ENCODE data around the gene GNB3. TPM values are rescaled to one million over a fixed set of nuclear protein-coding genes. Genes with fewer than 3 reads are reported as not detected.

Gene GNB3
- total and polyA plus RNA-seq, 5 donors from 2014 or later = not detected

DNA sequence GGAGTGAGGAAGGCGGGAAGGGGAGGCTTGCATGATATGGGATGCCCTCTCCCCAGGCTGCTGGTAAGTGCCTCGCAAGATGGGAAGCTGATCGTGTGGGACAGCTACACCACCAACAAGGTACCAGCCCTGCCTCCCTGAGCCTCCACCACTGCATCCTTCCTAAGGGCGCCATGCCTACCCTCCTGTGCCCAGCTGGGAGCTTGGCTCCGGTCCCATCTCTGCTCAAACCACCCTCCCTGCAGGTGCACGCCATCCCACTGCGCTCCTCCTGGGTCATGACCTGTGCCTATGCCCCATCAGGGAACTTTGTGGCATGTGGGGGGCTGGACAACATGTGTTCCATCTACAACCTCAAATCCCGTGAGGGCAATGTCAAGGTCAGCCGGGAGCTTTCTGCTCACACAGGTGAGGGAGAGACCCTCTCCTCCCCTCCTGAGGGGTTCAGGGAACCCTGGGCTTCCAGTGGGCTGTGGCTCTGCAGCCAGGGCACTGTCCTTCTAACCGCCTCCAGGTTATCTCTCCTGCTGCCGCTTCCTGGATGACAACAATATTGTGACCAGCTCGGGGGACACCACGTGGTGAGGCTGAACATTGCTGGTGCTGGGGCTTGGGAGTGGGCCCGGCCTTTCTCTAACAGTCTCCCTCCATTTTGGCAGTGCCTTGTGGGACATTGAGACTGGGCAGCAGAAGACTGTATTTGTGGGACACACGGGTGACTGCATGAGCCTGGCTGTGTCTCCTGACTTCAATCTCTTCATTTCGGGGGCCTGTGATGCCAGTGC, 2.6 kb downstream of the GNB3 start:
- no peaks in the 10 kb centered on the region for H3K36me3 Mint-ChIP-seq
- Histone ChIP-seq H3K4me3 (ENCODE audit: low read depth, low read length) (no peak overlapping the region), H3K9me3 (ENCODE audit: control insufficient read depth in 2 of 2, low read length in 2 of 2) (no peaks in the 10 kb centered on the region), H3K4me1 (ENCODE audit: control insufficient read depth, insufficient read depth, low read length, poor library complexity, severe bottlenecking) (no peaks in the 10 kb centered on the region), H3K27ac (ENCODE audit: insufficient read depth, low read length, poor library complexity, severe bottlenecking) (no peak overlapping the region), H3K27me3 (ENCODE audit: control insufficient read depth, insufficient read depth, low read length) (no peaks in the 10 kb centered on the region), H3K36me3 (ENCODE audit: control insufficient read depth, insufficient read depth, low read length) (no peaks in the 10 kb centered on the region)
- ATAC-seq (ENCODE audit: low read depth in 2 of 2) (no peak), DNase-seq (no peak)
- no peak overlapping the region for H3K4me3 Mint-ChIP-seq
- H3K27me3 Mint-ChIP-seq = no peaks in the 10 kb centered on the region
- peak overlapping the region in 1 of 3 donors; percentile 87 for H3K27ac Mint-ChIP-seq
- H3K4me1 Mint-ChIP-seq = no peaks in the 10 kb centered on the region
- no peaks in the 10 kb centered on the region for H3K9me3 Mint-ChIP-seq

- Mint-ChIP-seq H3K27ac (no peak overlapping the region), H3K4me3 (no peak overlapping the region)
Observed at GRCh38 chr12:6845395-6845794, 4.7 kb downstream of the GNB3 start.

GRCh38 chr12:6846316-6846869, 5.7 kb downstream of the GNB3 start:
- Histone ChIP-seq H3K36me3 (ENCODE audit: control insufficient read depth, insufficient read depth, low read length) (no peaks in the 10 kb centered on the region), H3K4me1 (ENCODE audit: control insufficient read depth, insufficient read depth, low read length, poor library complexity, severe bottlenecking) (peaks cover 6% of the 10 kb centered on the region), H3K9me3 (ENCODE audit: control insufficient read depth in 2 of 2, low read length in 2 of 2) (no peaks in the 10 kb centered on the region), H3K4me3 (ENCODE audit: low read depth, low read length) (no peak overlapping the region), H3K27ac (ENCODE audit: insufficient read depth, low read length, poor library complexity, severe bottlenecking) (no peak overlapping the region), H3K27me3 (ENCODE audit: control insufficient read depth, insufficient read depth, low read length) (no peaks in the 10 kb centered on the region)
- Mint-ChIP-seq H3K36me3 (no peaks in the 10 kb centered on the region), H3K4me3 (no peak overlapping the region), H3K27me3 (no peaks in the 10 kb centered on the region), H3K4me1 (peaks cover 0 to 12% (median 4%) of the 10 kb centered on the region in 4 donors), H3K27ac (no peak overlapping the region), H3K9me3 (no peaks in the 10 kb centered on the region)
- no peak for ATAC-seq (ENCODE audit: low read depth in 2 of 2)
- no peak for DNase-seq

More at GRCh38 chr12:6845395-6845794, 4.7 kb downstream of the GNB3 start:
- no peaks in the 10 kb centered on the region for H3K27me3 Mint-ChIP-seq
- H3K4me1 Mint-ChIP-seq = peaks cover 0 to 6% (median 0%) of the 10 kb centered on the region in 4 donors
- H3K9me3 Mint-ChIP-seq = no peaks in the 10 kb centered on the region
- H3K36me3 Mint-ChIP-seq = no peaks in the 10 kb centered on the region
- no peaks in the 10 kb centered on the region for H3K9me3 ChIP-seq (ENCODE audit: control insufficient read depth in 2 of 2, low read length in 2 of 2)
- no peak overlapping the region for H3K27ac ChIP-seq (ENCODE audit: insufficient read depth, low read length, poor library complexity, severe bottlenecking)
- ATAC-seq (ENCODE audit: low read depth in 2 of 2) (peak in 1 of 2 donors; percentile 26), DNase-seq (no peak)
- H3K4me1 ChIP-seq (ENCODE audit: control insufficient read depth, insufficient read depth, low read length, poor library complexity, severe bottlenecking) = no peaks in the 10 kb centered on the region
- H3K27me3 ChIP-seq (ENCODE audit: control insufficient read depth, insufficient read depth, low read length) = no peaks in the 10 kb centered on the region
- H3K36me3 ChIP-seq (ENCODE audit: control insufficient read depth, insufficient read depth, low read length) = no peaks in the 10 kb centered on the region
- H3K4me3 ChIP-seq (ENCODE audit: low read depth, low read length) = no peak overlapping the region

GRCh38 chr12:6847676-6848075, 7.0 kb downstream of the GNB3 start:
- no peak for DNase-seq
- H3K4me1 ChIP-seq (ENCODE audit: control insufficient read depth, insufficient read depth, low read length, poor library complexity, severe bottlenecking) = peaks cover 7% of the 10 kb centered on the region
- no peaks in the 10 kb centered on the region for H3K36me3 Mint-ChIP-seq
- peak overlapping the region in 2 of 3 donors; percentile 13 to 66 for H3K27ac Mint-ChIP-seq
- no peaks in the 10 kb centered on the region for H3K27me3 Mint-ChIP-seq
- H3K9me3 Mint-ChIP-seq = no peaks in the 10 kb centered on the region
- no peak overlapping the region for H3K4me3 ChIP-seq (ENCODE audit: low read depth, low read length)
- H3K9me3 ChIP-seq (ENCODE audit: control insufficient read depth in 2 of 2, low read length in 2 of 2) = no peaks in the 10 kb centered on the region
- H3K36me3 ChIP-seq (ENCODE audit: control insufficient read depth, insufficient read depth, low read length) = no peaks in the 10 kb centered on the region
- no peak for ATAC-seq (ENCODE audit: low read depth in 2 of 2)
- H3K27me3 ChIP-seq (ENCODE audit: control insufficient read depth, insufficient read depth, low read length) = no peaks in the 10 kb centered on the region
- peak overlapping the region in 1 of 4 donors; percentile 24 for H3K4me3 Mint-ChIP-seq
- H3K4me1 Mint-ChIP-seq = peaks cover 0 to 15% (median 4%) of the 10 kb centered on the region in 4 donors
- no peak overlapping the region for H3K27ac ChIP-seq (ENCODE audit: insufficient read depth, low read length, poor library complexity, severe bottlenecking)

- H3K4me3 Mint-ChIP-seq = peak overlapping the region in 1 of 4 donors; percentile 13
- Histone ChIP-seq H3K4me3 (ENCODE audit: low read depth, low read length) (no peak overlapping the region), H3K9me3 (ENCODE audit: control insufficient read depth in 2 of 2, low read length in 2 of 2) (no peaks in the 10 kb centered on the region), H3K27me3 (ENCODE audit: control insufficient read depth, insufficient read depth, low read length) (no peaks in the 10 kb centered on the region), H3K4me1 (ENCODE audit: control insufficient read depth, insufficient read depth, low read length, poor library complexity, severe bottlenecking) (peaks cover 22% of the 10 kb centered on the region), H3K36me3 (ENCODE audit: control insufficient read depth, insufficient read depth, low read length) (no peaks in the 10 kb centered on the region), H3K27ac (ENCODE audit: insufficient read depth, low read length, poor library complexity, severe bottlenecking) (no peak overlapping the region)
- no peaks in the 10 kb centered on the region for H3K27me3 Mint-ChIP-seq
- peaks cover 4% of the 10 kb centered on the region for H3K36me3 Mint-ChIP-seq
- no peak overlapping the region for H3K27ac Mint-ChIP-seq
- DNase-seq = no peak
- H3K4me1 Mint-ChIP-seq = peaks cover 0 to 31% (median 14%) of the 10 kb centered on the region in 4 donors
- no peak for ATAC-seq (ENCODE audit: low read depth in 2 of 2)
- no peaks in the 10 kb centered on the region for H3K9me3 Mint-ChIP-seq
Observed at GRCh38 chr12:6849427-6849826, 8.7 kb downstream of the GNB3 start.

- Mint-ChIP-seq H3K4me1 (peaks cover 0 to 38% (median 14%) of the 10 kb centered on the region in 4 donors), H3K9me3 (no peaks in the 10 kb centered on the region), H3K36me3 (peaks cover 4% of the 10 kb centered on the region), H3K27me3 (no peaks in the 10 kb centered on the region), H3K27ac (peak overlapping the region in 1 of 3 donors; percentile 39), H3K4me3 (peak overlapping the region in 3 of 4 donors; percentile 33 to 68 (median 46))
- no peak overlapping the region for H3K27ac ChIP-seq (ENCODE audit: insufficient read depth, low read length, poor library complexity, severe bottlenecking)
- DNase-seq = no peak
- no peak overlapping the region for H3K4me3 ChIP-seq (ENCODE audit: low read depth, low read length)
- H3K4me1 ChIP-seq (ENCODE audit: control insufficient read depth, insufficient read depth, low read length, poor library complexity, severe bottlenecking) = peaks cover 22% of the 10 kb centered on the region
- H3K9me3 ChIP-seq (ENCODE audit: control insufficient read depth in 2 of 2, low read length in 2 of 2) = no peaks in the 10 kb centered on the region
- H3K36me3 ChIP-seq (ENCODE audit: control insufficient read depth, insufficient read depth, low read length) = no peaks in the 10 kb centered on the region
- H3K27me3 ChIP-seq (ENCODE audit: control insufficient read depth, insufficient read depth, low read length) = no peaks in the 10 kb centered on the region
- no peak for ATAC-seq (ENCODE audit: low read depth in 2 of 2)
Observed at GRCh38 chr12:6849976-6850560, 9.3 kb downstream of the GNB3 start.

GRCh38 chr12:6850796-6851152, 10.0 kb downstream of the GNB3 start:
- peak overlapping the region in 1 of 3 donors; percentile 100 for H3K27ac Mint-ChIP-seq
- Histone ChIP-seq H3K4me3 (ENCODE audit: low read depth, low read length) (peak overlapping the region; percentile 85), H3K27ac (ENCODE audit: insufficient read depth, low read length, poor library complexity, severe bottlenecking) (peak overlapping the region; percentile 97), H3K4me1 (ENCODE audit: control insufficient read depth, insufficient read depth, low read length, poor library complexity, severe bottlenecking) (peaks cover 22% of the 10 kb centered on the region), H3K36me3 (ENCODE audit: control insufficient read depth, insufficient read depth, low read length) (peaks cover 2% of the 10 kb centered on the region), H3K27me3 (ENCODE audit: control insufficient read depth, insufficient read depth, low read length) (no peaks in the 10 kb centered on the region), H3K9me3 (ENCODE audit: control insufficient read depth in 2 of 2, low read length in 2 of 2) (no peaks in the 10 kb centered on the region)
- ATAC-seq (ENCODE audit: low read depth in 2 of 2) (no peak), DNase-seq (no peak)
- peaks cover 0 to 38% (median 15%) of the 10 kb centered on the region in 4 donors for H3K4me1 Mint-ChIP-seq
- H3K27me3 Mint-ChIP-seq = no peaks in the 10 kb centered on the region
- H3K36me3 Mint-ChIP-seq = peaks cover 6% of the 10 kb centered on the region
- peak overlapping the region; percentile 90 to 99 (median 96) for H3K4me3 Mint-ChIP-seq
- no peaks in the 10 kb centered on the region for H3K9me3 Mint-ChIP-seq

Data from CD4-positive, CD25-positive, alpha-beta regulatory T cell (primary cell).